Heart right ventricle (tissue), 16 donors: ENCODE measurements around the gene ZNF146. TPM values are rescaled to one million over a fixed set of nuclear protein-coding genes. Genes with fewer than 3 reads are reported as not detected.
"Not testable (repeated sequence)": the region's sequence is repeated elsewhere in the genome, so short reads cannot be mapped to it uniquely, and the experiment has no call there.

Source experiments
- ATAC-seq, 8 donors: fragments of 200-7000 bp; cut with Tn5 transposase; one replicate each; pipeline ENCODE4 v1.9.1; 2020; ENCODE audit warnings: mild to moderate bottlenecking in 8 of 8, moderate library complexity in 8 of 8, moderate number of reproducible peaks in 1 of 8
- DNase-seq, 2 donors: peaks; one replicate each; pipeline ENCODE4 v3.0.0-alpha.2; 2020
- H3K27ac ChIP-seq, 10 donors: fragments of 200-600 bp; sonication (generic) in 2 of 10; one replicate each; pipeline versions ENCODE4 v1.5.0 to v1.8.0; 2020 to 2022; ENCODE audit warnings: mild to moderate bottlenecking in 3 of 10
- H3K27me3 ChIP-seq, 7 donors: fragments of 200-600 bp; one replicate each; pipeline ENCODE4 v1.8.0; 2021 to 2022; ENCODE audit warnings: mild to moderate bottlenecking in 2 of 7
- H3K36me3 ChIP-seq, 9 donors: fragments of 200-600 bp; sonication (generic) in 1 of 9; one replicate each; pipeline versions ENCODE4 v1.5.0 to v1.8.0; 2020 to 2022; ENCODE audit warnings: mild to moderate bottlenecking in 2 of 9
- H3K4me1 ChIP-seq, 9 donors: fragments of 200-600 bp; sonication (generic) in 1 of 9; one replicate each; pipeline versions ENCODE4 v1.5.0 to v1.8.0; 2020 to 2022; ENCODE audit warnings: mild to moderate bottlenecking in 4 of 9
- H3K4me3 ChIP-seq, 10 donors: fragments of 200-600 bp; sonication (generic) in 2 of 10; one replicate each; pipeline versions ENCODE4 v1.5.0 to v1.8.0; 2020 to 2022; ENCODE audit warnings: mild to moderate bottlenecking in 7 of 10, moderate library complexity in 2 of 10
- H3K9me3 ChIP-seq, 11 donors: fragments of 200-600 bp in 10 of 11; sonication (generic) in 2 of 11; one replicate each; pipeline versions ENCODE4 v1.5.0 to v1.8.0; 2013 to 2022; ENCODE audit warnings: mild to moderate bottlenecking in 2 of 11, control low read depth in 1 of 11, moderate library complexity in 1 of 11
- CTCF ChIP-seq, 9 donors: fragments of 200-600 bp; sonication (generic) in 2 of 9; IDR thresholded peaks; one replicate each; pipeline versions ENCODE4 v1.5.0 to v1.8.0; 2021 to 2022; ENCODE audit warnings: antibody characterized with exemption in 9 of 9, mild to moderate bottlenecking in 5 of 9, moderate library complexity in 1 of 9
- WGBS, 2 donors: extraction: QIAGEN DNeasy Blood & Tissue Kit; methylation state at CpG; one replicate each; pipeline ENCODE4 v1.1.7; 2013; ENCODE audit warnings: inconsistent platforms in 1 of 2; 5-methylcytosine and 5-hydroxymethylcytosine counted together
- intact Hi-C, 10 donors: fragments of 100-400 bp; cut with DNase I; formaldehyde crosslinking; loops; one replicate each; pipeline versions ENCODE4 v1.11.1 to v1.14.2; 2022
- polyA plus RNA-seq, 2 donors: library from polyadenylated mRNA; stranded (reverse); fragments of 200-250 nt; gene quantifications; one replicate each; pipeline ENCODE4 v1.2.3, GENCODE V29; 2013
- total RNA-seq, 10 donors: library from RNA; stranded (reverse); fragmentation: NEBNext Ultra II Directional in 3 of 10; extraction: Animal tissue kit (Norgen Biotek cat#: 25700) in 3 of 10; gene quantifications; one replicate each; pipeline versions ENCODE4 v1.2.1 to v1.2.4, GENCODE V29; 2021 to 2023
- donor health status: Arrhythmogenic right ventricular cardiomyopathy.
- donor health status: ischemic (EF 13 %, LVEDD 7.1; RV severe dilation, severe dysfunction).
- donor health status: healthy with polysubstance abuse.
- donor health status: DM: no; HTN: yes; CAD: no.
- donor health status: DM: no; HTN: no; CAD: no.
- donor health status: ischemic (EF 25% LVEDD 6.9; RV normal size, moderate dysfunction).
- donor health status: ischemic (EF 25% LVEDD 5.7; RV mildly dilated, moderate dysfunction).
- donor health status: healthy.
- donor health status: DM: yes; HTN: yes; CAD: no.
- donor health status: Ischemic cardiomyopathy.
- donor health status: ischemic (EF 35%, LVEDD 5.7; RV mildly dilated, moderate dysfunction).
- donor health status: nonischemic (EF 11% LVEDD 7.7; RV severe dilation, severe dysfunction).
- donor health status: DM: yes; HTN: yes; CAD: no.
- donor health status: PGD.
- donor health status: ischemic (EF 29% LVEDD 5.4; RV normal size, mild dysfunction).
- donor health status: nonischemic (EF 23%, LVEDD 6.1; RV moderate dilation, normal function).

ZNF146 gene
- total and polyA plus RNA-seq, 12 donors: 20.1 to 42.1 (median 30.3) TPM

GRCh38 chr19:36265856-36266374, 51.0 kb downstream of the ZNF146 start:
- intact Hi-C loops: no loop called here
- no peaks in the 10 kb centered on the region for H3K36me3 ChIP-seq
- H3K4me1 ChIP-seq: no peaks in the 10 kb centered on the region
- ATAC-seq: peak in 2 of 8 donors; percentile 25 to 27
- H3K9me3 ChIP-seq: peaks cover 0 to 18% (median 0%) of the 10 kb centered on the region in 11 donors
- WGBS, 2 donors: 90 to 92% methylated on average over 35 of the region's 35 CpGs
- TF ChIP-seq CTCF (IDR thresholded peaks at IDR 0.05): no peak
- H3K27ac ChIP-seq: peak overlapping the region in 4 of 10 donors; percentile 14 to 74 (median 63)
- peak overlapping the region in 7 of 10 donors; percentile 3 to 56 (median 36) for H3K4me3 ChIP-seq
- no peak for DNase-seq
- H3K27me3 ChIP-seq: no peaks in the 10 kb centered on the region

GRCh38 chr19:36266375-36266961, 51.6 kb downstream of the ZNF146 start:
- intact Hi-C loops: no loop called here
- WGBS, 2 donors: 73 to 75% methylated on average over 43 to 50 of the region's 50 CpGs
- ATAC-seq: peak in 4 of 8 donors; percentile 67 to 97 (median 92)

GRCh38 chr19:36267061-36267845, 52.3 kb downstream of the ZNF146 start:
- H3K4me3 ChIP-seq: peak overlapping the region in 3 of 10 donors; percentile 51 to 56 (median 54)
- ATAC-seq: peak in 2 of 8 donors; percentile 16 to 20

More at GRCh38 chr19:36266375-36266961, 51.6 kb downstream of the ZNF146 start:
- H3K27me3 ChIP-seq: no peaks in the 10 kb centered on the region
- DNase-seq: peak in 1 of 2 donors; percentile 66
- H3K36me3 ChIP-seq: no peaks in the 10 kb centered on the region
- no peak for TF ChIP-seq CTCF (IDR thresholded peaks at IDR 0.05)
- H3K27ac ChIP-seq: peak overlapping the region in 5 of 10 donors; percentile 14 to 74 (median 53)
- H3K4me3 ChIP-seq: peak overlapping the region in 8 of 10 donors; percentile 3 to 56 (median 31)
- H3K4me1 ChIP-seq: no peaks in the 10 kb centered on the region
- peaks cover 0 to 18% (median 0%) of the 10 kb centered on the region in 11 donors for H3K9me3 ChIP-seq

DNA sequence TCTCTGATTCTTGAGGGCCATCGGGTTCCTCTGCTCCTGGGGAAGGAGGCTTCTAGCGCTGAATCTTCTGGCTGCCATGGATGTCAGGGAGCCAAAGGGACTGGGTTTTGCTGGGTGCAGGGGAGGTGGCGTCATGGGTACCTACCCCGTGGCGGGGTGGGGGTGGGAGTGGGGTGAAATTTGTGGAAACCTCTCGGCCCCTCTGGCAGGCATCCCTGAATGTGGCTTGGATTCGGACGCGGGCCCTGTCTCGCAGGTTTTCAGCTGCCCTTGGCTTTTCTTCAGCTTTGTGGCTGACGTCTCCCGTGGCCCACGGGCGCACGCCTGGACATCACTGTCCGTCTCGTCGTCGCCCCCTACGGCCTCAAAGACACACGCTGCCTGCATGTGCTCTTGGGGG, 53.2 kb downstream of the ZNF146 start:
- H3K9me3 ChIP-seq: peaks cover 0 to 18% (median 0%) of the 10 kb centered on the region in 11 donors
- H3K36me3 ChIP-seq, H3K27ac ChIP-seq, intact Hi-C loops, ATAC-seq, H3K27me3 ChIP-seq, DNase-seq, H3K4me1 ChIP-seq, H3K4me3 ChIP-seq: not testable (repeated sequence)
- 88 to 93% methylated on average over 21 of the region's 21 CpGs for WGBS, 2 donors

More at GRCh38 chr19:36267061-36267845, 52.3 kb downstream of the ZNF146 start:
- Histone ChIP-seq H3K4me1 (no peaks in the 10 kb centered on the region), H3K27ac (peak overlapping the region in 2 of 10 donors; percentile 37 to 53), H3K36me3 (no peaks in the 10 kb centered on the region), H3K27me3 (no peaks in the 10 kb centered on the region), H3K9me3 (peaks cover 0 to 18% (median 0%) of the 10 kb centered on the region in 11 donors)
- no peak for DNase-seq
- no peak for TF ChIP-seq CTCF (IDR thresholded peaks at IDR 0.05)
- intact Hi-C loops: no loop called here
- 94% methylated on average over 36 of the region's 36 CpGs for WGBS, 2 donors

DNA sequence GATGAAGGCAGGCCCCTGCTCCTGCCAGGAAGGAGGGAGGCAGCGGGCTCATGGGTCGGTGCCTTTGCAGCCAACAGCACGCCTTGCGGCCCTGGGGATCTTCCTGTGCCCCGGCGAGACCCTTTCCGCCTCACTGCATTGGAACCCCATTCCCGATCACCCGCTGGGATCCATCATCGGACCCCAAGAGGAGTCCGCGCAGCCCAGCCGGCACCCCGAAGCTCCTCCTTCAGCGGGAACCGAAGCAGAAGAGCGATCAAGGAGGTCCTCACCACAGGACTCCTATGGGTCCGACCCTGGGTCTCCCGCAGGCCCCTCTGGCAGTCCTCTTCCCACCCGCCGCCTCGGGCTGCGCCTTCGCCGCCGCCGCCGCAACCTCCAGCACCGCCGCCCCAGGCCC, 53.7 kb downstream of the ZNF146 start:
- H3K36me3 ChIP-seq, DNase-seq, intact Hi-C loops, H3K27ac ChIP-seq, H3K27me3 ChIP-seq, H3K4me1 ChIP-seq, ATAC-seq: not testable (repeated sequence)
- Histone ChIP-seq H3K9me3 (peaks cover 0 to 18% (median 0%) of the 10 kb centered on the region in 11 donors), H3K4me3 (peak overlapping the region in 4 of 10 donors; percentile 5 to 33 (median 28))
- 95% methylated on average over 4 to 10 of the region's 30 CpGs for WGBS, 2 donors

DNA sequence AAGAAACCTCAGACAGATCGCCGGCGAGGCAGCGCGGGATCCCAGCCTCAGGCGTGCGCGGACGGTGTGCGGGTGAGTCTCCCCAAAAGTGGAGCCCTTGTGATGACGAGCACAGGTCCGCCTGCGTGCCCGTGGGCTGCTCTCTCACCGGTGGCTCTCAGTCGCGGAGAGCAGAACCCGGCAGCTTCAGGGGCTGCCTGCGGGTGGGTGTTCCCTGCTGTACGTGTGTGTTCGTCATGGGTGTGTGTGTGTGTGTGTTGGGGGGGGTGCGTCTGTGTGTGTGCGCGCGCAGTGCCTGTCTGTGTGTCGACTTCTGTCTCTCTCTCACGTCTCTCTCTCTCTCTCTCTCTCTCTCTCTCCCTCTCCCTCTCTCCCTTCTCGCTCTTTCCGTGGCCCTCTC, 54.4 kb downstream of the ZNF146 start:
- ATAC-seq, H3K27me3 ChIP-seq, H3K4me1 ChIP-seq, H3K36me3 ChIP-seq, H3K4me3 ChIP-seq, H3K27ac ChIP-seq, DNase-seq, intact Hi-C loops: not testable (repeated sequence)
- 96 to 100% methylated on average over 4 to 5 of the region's 29 CpGs for WGBS, 2 donors
- H3K9me3 ChIP-seq: peaks cover 0 to 18% (median 0%) of the 10 kb centered on the region in 11 donors
